Suprapubic skin (tissue), 4 donors: ENCODE results near the gene ABI3BP. TPM values are rescaled to one million over a fixed set of nuclear protein-coding genes. Genes with fewer than 3 reads are reported as not detected.

Source experiments
- DNase-seq, 2 donors: peaks; one replicate each; pipeline ENCODE4 v3.0.0-alpha.2; 2019; ENCODE audit warnings: low spot score in 2 of 2
- H3K27ac ChIP-seq: fragments of 200-600 bp; sonication (generic); one replicate; pipeline ENCODE4 v1.5.1; 2019
- H3K27me3 ChIP-seq: fragments of 200-600 bp; sonication (generic); one replicate; pipeline ENCODE4 v1.5.1; 2019
- H3K36me3 ChIP-seq: fragments of 200-600 bp; sonication (generic); one replicate; pipeline ENCODE4 v1.5.1; 2019
- H3K4me1 ChIP-seq: fragments of 200-600 bp; sonication (generic); one replicate; pipeline ENCODE4 v1.5.1; 2019
- H3K4me3 ChIP-seq: fragments of 200-600 bp; sonication (generic); one replicate; pipeline ENCODE4 v1.5.1; 2019; ENCODE audit warnings: mild to moderate bottlenecking
- H3K9me3 ChIP-seq: fragments of 200-600 bp; sonication (generic); one replicate; pipeline ENCODE4 v1.5.1; 2019
- CTCF ChIP-seq, 2 donors: fragments of 200-600 bp in 1 of 2; fragments of 450-650 bp in 1 of 2; sonication (generic) in 1 of 2; IDR thresholded peaks; one replicate each; pipeline ENCODE4 v1.5.1; 2016 to 2019; ENCODE audit warnings: antibody characterized with exemption in 2 of 2, mild to moderate bottlenecking in 1 of 2, moderate library complexity in 1 of 2
- EP300 ChIP-seq: sonication (generic); formaldehyde crosslinking; IDR thresholded peaks from one replicate; pipeline ENCODE4 v1.6.1; 2017; ENCODE audit warnings: antibody characterized with exemption
- POLR2A ChIP-seq, 2 donors: fragments of 450-650 bp; IDR thresholded peaks; one replicate each; pipeline ENCODE4 v1.6.1; 2017; ENCODE audit warnings: antibody characterized with exemption in 2 of 2, mild to moderate bottlenecking in 2 of 2, moderate library complexity in 2 of 2
- POLR2AphosphoS5 ChIP-seq, 3 donors: sonication (generic); formaldehyde crosslinking; IDR thresholded peaks; one replicate each; pipeline ENCODE4 v1.6.1; 2017; ENCODE audit warnings: antibody characterized with exemption in 3 of 3
- WGBS: methylation state at CpG from one replicate; pipeline ENCODE4 v1.1.5; 2018; 5-methylcytosine and 5-hydroxymethylcytosine counted together
- total RNA-seq, 4 donors: library from RNA; depleted of rRNA; stranded (reverse); fragments of >200 nt; gene quantifications; one replicate each; pipeline ENCODE4 v1.1.0, GENCODE V29; 2016

The ABI3BP gene
- total RNA-seq, 4 donors from 2014 or later, result 20.6 to 54.4 (median 38.4) TPM

- TF ChIP-seq POLR2A (IDR thresholded peaks at IDR 0.05) (no peak), POLR2AphosphoS5 (IDR thresholded peaks at IDR 0.05) (no peak), EP300 (no peak), CTCF (IDR thresholded peaks at IDR 0.05) (no peak)
- 92% methylated on average over 3 of the region's 3 CpGs for WGBS
- Histone ChIP-seq H3K27me3 (no peaks in the 10 kb centered on the region), H3K4me3 (no peak overlapping the region), H3K27ac (no peak overlapping the region), H3K4me1 (no peaks in the 10 kb centered on the region), H3K9me3 (no peaks in the 10 kb centered on the region), H3K36me3 (no peaks in the 10 kb centered on the region)
- DNase-seq, result no peak
Observed at GRCh38 chr3:100893108-100893507, 100.1 kb downstream of the ABI3BP start.

DNA sequence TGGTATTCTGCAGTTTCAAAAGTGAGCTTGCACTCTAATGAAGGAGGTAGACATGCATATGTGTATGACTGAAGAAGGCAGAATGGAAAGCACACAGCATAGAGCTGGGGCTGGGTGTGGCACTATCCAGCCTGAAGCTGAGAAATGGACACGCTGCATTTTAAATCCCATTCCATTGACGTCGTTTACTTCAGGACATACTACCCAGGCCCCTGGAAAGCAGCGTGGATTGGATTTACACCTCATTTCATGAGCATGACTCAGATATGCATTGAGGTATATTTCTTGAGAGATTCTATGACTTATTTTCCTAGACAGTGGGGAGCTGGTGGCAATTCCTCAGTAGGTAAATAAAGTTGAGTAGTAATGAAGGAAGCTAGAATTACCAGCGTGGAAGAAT is 101.4 kb downstream of the ABI3BP start:
- no peak overlapping the region for H3K4me3 ChIP-seq
- 85% methylated on average over 5 of the region's 5 CpGs for WGBS
- no peaks in the 10 kb centered on the region for H3K4me1 ChIP-seq
- H3K9me3 ChIP-seq, result no peaks in the 10 kb centered on the region
- H3K27me3 ChIP-seq, result no peaks in the 10 kb centered on the region
- no peak overlapping the region for H3K27ac ChIP-seq
- no peak for DNase-seq
- no peaks in the 10 kb centered on the region for H3K36me3 ChIP-seq
- TF ChIP-seq POLR2A (IDR thresholded peaks at IDR 0.05), result no peak
- no peak for TF ChIP-seq CTCF (IDR thresholded peaks at IDR 0.05)
- no peak for TF ChIP-seq EP300
- TF ChIP-seq POLR2AphosphoS5 (IDR thresholded peaks at IDR 0.05), result no peak

DNA sequence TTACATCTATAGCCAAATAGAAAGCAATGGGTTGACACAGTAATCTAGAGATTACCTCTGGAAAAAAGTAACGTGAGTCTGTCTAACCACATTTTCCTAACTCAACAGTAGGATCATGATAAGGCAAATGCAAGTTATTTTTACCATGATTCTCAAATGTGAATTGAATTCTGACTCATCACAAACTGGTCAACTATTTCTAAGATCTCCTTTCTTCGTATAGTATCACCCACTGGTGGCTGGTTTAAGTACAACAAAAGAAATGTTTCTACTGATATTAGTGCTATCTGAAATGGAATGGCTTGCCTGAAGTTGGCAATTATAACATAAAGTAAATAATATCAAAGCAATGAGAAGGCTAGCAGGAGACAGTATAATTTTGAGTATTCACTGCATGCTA is 102.2 kb downstream of the ABI3BP start:
- Histone ChIP-seq H3K27me3 (no peaks in the 10 kb centered on the region), H3K4me1 (no peaks in the 10 kb centered on the region), H3K27ac (no peak overlapping the region), H3K36me3 (no peaks in the 10 kb centered on the region), H3K4me3 (no peak overlapping the region), H3K9me3 (no peaks in the 10 kb centered on the region)
- WGBS, result 63% methylated on average over 2 of the region's 2 CpGs
- no peak for DNase-seq
- TF ChIP-seq POLR2A (IDR thresholded peaks at IDR 0.05), result no peak
- TF ChIP-seq CTCF (IDR thresholded peaks at IDR 0.05), result no peak
- TF ChIP-seq EP300, result no peak
- no peak for TF ChIP-seq POLR2AphosphoS5 (IDR thresholded peaks at IDR 0.05)

DNA sequence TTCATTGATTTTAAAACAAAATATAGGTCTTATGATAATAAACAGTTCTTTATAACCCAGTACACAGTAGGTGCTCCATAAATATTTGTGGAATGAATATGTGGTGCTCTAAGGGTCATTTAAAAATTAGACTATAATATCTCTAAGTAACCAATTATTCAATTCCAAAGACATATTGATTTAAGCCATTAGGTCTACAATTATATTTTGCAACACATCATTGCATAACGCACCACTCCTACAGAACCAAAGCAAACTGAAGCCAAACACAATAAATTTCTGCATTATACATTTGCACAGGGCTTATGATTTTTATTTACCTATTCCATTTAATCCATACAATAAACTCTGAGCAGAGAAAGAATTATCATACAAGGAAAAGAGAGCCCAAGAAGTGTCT is 104.3 kb downstream of the ABI3BP start:
- WGBS, result 76% methylated on average over 1 of the region's 1 CpG
- Histone ChIP-seq H3K36me3 (no peaks in the 10 kb centered on the region), H3K9me3 (no peaks in the 10 kb centered on the region), H3K27ac (no peak overlapping the region), H3K4me3 (no peak overlapping the region), H3K4me1 (no peaks in the 10 kb centered on the region), H3K27me3 (no peaks in the 10 kb centered on the region)
- no peak for TF ChIP-seq POLR2A (IDR thresholded peaks at IDR 0.05)
- no peak for TF ChIP-seq POLR2AphosphoS5 (IDR thresholded peaks at IDR 0.05)
- TF ChIP-seq CTCF (IDR thresholded peaks at IDR 0.05), result no peak
- no peak for TF ChIP-seq EP300
- no peak for DNase-seq

DNA sequence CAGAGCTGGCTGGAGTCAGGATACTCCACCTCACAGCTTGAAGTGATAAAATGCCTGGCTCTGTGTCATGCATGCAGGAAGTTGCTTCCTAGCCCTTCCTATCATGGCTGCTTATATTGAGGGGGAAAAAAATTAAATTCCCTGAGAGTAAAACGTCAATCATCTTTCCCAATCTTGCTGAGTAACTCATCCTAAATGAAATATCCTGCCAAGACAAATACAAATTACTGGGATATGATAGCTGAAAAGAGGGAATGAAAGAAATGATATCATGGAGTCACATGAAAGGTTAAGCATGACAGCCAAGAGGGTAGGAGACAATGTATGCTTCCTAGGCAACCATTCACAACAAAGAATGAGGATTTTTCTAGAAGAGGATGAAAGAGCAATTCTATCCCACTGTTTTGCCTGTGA is 110.6 kb downstream of the ABI3BP start:
- DNase-seq, result no peak
- H3K36me3 ChIP-seq, result no peaks in the 10 kb centered on the region
- no peaks in the 10 kb centered on the region for H3K9me3 ChIP-seq
- no peak overlapping the region for H3K4me3 ChIP-seq
- peak overlapping the region; percentile 52 for H3K27ac ChIP-seq
- WGBS, result 22% methylated on average over 1 of the region's 1 CpG
- peaks cover 18% of the 10 kb centered on the region for H3K4me1 ChIP-seq
- no peaks in the 10 kb centered on the region for H3K27me3 ChIP-seq
- no peak for TF ChIP-seq POLR2AphosphoS5 (IDR thresholded peaks at IDR 0.05)
- TF ChIP-seq CTCF (IDR thresholded peaks at IDR 0.05), result no peak
- TF ChIP-seq POLR2A (IDR thresholded peaks at IDR 0.05), result no peak
- no peak for TF ChIP-seq EP300
